Measurements from ENCODE around the gene KCNJ5. TPM values are rescaled to one million over a fixed set of nuclear protein-coding genes. Genes with fewer than 3 reads are reported as not detected.

KCNJ5 gene
- total RNA-seq, 1 experiment from 2014 or later = 0.17 TPM

GRCh38 chr11:128853559-128853958 lies 37.6 kb upstream of the KCNJ5 start:
- H3K9me2 ChIP-seq (ENCODE audit: insufficient read depth) = no peaks in the 10 kb centered on the region
- H3K9me3 ChIP-seq (ENCODE audit: control insufficient read depth in 1 of 2, insufficient read depth in 1 of 2, low read depth in 1 of 2, low read length in 2 of 2) = no peaks in the 10 kb centered on the region
- no TSS peak for BruUV-seq (replicated peaks)
- H3K79me2 ChIP-seq (ENCODE audit: insufficient read depth, low read length) = no peaks in the 10 kb centered on the region
- intact Hi-C loops (cut with micrococcal nuclease) = no loop called here
- no peaks in the 10 kb centered on the region for H4K20me1 ChIP-seq (ENCODE audit: insufficient read depth)
- no peaks in the 10 kb centered on the region for H3K36me3 ChIP-seq (ENCODE audit: control insufficient read depth in 1 of 2, insufficient read depth in 2 of 2, low read length in 2 of 2)
- ATAC-seq (no peak), DNase-seq (ENCODE audit: low read depth, low spot score) (no peak)
- H3K4me2 ChIP-seq (ENCODE audit: low read length) = no peak overlapping the region
- no peaks in the 10 kb centered on the region for H3K4me1 ChIP-seq (ENCODE audit: control insufficient read depth in 1 of 2, insufficient read depth in 2 of 2, low read length in 2 of 2)
- no peak overlapping the region for H3K27ac ChIP-seq (ENCODE audit: low read depth, low read length)
- TF ChIP-seq RAD21 (IDR thresholded peaks at IDR 0.05; ENCODE audit: low read depth) = no peak
- no peak for TF ChIP-seq EGR1 (IDR thresholded peaks at IDR 0.05; ENCODE audit: low read depth)
- TF ChIP-seq TCF7L2 (IDR thresholded peaks at IDR 0.05; ENCODE audit: borderline replicate concordance, extremely low read depth, insufficient read depth, insufficient read length) = no peak
- no peak for TF ChIP-seq FOSL1 (IDR thresholded peaks at IDR 0.05; ENCODE audit: low read depth)
- TF ChIP-seq ZNF274 (IDR thresholded peaks at IDR 0.05; ENCODE audit: low read depth, low read length) = no peak
- TF ChIP-seq CTCF (IDR thresholded peaks at IDR 0.05 in 2 of 3, conservative IDR thresholded peaks at IDR 0.05 in 1 of 3; ENCODE audit: borderline replicate concordance in 1 of 3, insufficient read depth in 1 of 3, low read depth in 2 of 3, low read length in 2 of 3) = no peak
- no peak for TF ChIP-seq SP1 (IDR thresholded peaks at IDR 0.05; ENCODE audit: low read depth)
- no peak for TF ChIP-seq SIN3A (IDR thresholded peaks at IDR 0.05; ENCODE audit: low read depth)
- TF ChIP-seq POLR2A (IDR thresholded peaks at IDR 0.05; ENCODE audit: borderline replicate concordance, extremely low read depth, insufficient read depth, insufficient read length) = no peak
- TF ChIP-seq ZFX (IDR thresholded peaks at IDR 0.05) = no peak
- no peak for TF ChIP-seq POLR2AphosphoS5 (IDR thresholded peaks at IDR 0.05; ENCODE audit: low read depth, low read length)
- TF ChIP-seq CEBPB (IDR thresholded peaks at IDR 0.05; ENCODE audit: low read depth) = no peak
- no peak for TF ChIP-seq REST (IDR thresholded peaks at IDR 0.05; ENCODE audit: low read depth)
- TF ChIP-seq EZH2 (IDR thresholded peaks at IDR 0.05) = no peak
- peaks cover 2% of the 10 kb centered on the region; the same call in 1 of the 2 replicates for H3K27me3 ChIP-seq (ENCODE audit: insufficient read depth, low read length)
- ChIA-PET RAD21 (ENCODE audit: low non-redundant PET in 1 of 2, low total read pairs in 2 of 2, uncharacterized antibody in 2 of 2, unreplicated experiment in 2 of 2) (no interaction called here), CTCF (no interaction called here), POLR2A (no interaction called here)
- H3K9ac ChIP-seq (ENCODE audit: low read length) = no peak overlapping the region
- no peak overlapping the region for H3K4me3 ChIP-seq (replicated peaks in 1 of 2; ENCODE audit: low read depth in 1 of 2, low read length in 2 of 2)
- H2AFZ ChIP-seq (ENCODE audit: low read depth, low read length, poor library complexity, severe bottlenecking) = no peak overlapping the region
